Measurements from ENCODE around the gene ALOX15. TPM values are rescaled to one million over a fixed set of nuclear protein-coding genes. Genes with fewer than 3 reads are reported as not detected.

ALOX15 gene
- total and polyA plus RNA-seq, 9 of the 15 experiments (the other 6 are each of a cell fraction or from before 2014, with no cell fraction given), result not detected

DNA sequence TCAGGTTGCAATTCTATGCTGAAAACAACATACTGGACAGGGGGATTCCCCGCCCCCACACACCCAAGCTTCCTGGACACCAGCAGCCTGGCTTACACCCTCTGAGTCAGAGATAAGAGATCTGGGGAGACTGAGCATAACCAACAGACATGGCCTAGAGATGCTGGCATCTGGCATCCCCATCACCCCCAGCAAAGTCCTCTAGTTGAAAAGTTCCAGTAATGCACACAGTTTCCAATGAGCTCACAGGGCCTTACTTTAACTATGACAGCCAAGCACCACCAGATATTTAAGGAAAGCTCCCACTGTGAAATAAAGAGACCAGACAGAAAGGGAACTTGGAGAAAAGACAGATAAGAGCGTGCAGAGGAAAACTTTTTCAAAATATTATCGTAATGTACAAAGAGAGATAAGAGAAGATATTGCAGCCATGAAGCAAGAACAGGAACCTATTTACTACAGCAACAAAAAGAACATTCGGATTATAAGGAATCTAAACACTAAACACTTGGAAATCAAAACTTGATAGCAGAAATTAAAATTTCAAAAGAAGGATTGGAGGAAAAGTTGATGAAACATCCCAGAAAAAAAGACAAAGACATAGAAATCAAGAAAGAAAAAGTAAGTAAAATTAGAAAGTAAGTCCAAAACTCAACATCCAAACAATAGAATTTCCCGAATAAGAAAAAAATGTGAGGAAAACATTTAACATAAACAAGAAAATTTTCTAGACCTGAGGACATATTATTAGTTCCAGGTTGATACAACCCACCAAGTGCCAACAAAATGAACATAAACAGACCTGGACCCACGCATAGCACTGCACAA lies 17.2 kb upstream of the ALOX15 start (continued):
- TF ChIP-seq, protein P1, sequence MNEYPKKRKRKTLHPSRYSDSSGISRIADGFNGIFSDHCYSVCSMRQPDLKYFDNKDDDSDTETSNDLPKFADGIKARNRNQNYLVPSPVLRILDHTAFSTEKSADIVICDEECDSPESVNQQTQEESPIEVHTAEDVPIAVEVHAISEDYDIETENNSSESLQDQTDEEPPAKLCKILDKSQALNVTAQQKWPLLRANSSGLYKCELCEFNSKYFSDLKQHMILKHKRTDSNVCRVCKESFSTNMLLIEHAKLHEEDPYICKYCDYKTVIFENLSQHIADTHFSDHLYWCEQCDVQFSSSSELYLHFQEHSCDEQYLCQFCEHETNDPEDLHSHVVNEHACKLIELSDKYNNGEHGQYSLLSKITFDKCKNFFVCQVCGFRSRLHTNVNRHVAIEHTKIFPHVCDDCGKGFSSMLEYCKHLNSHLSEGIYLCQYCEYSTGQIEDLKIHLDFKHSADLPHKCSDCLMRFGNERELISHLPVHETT (CRISPR knock-in tag; conservative IDR thresholded peaks at IDR 0.05 in 1 of 2, IDR thresholded peaks at IDR 0.05 in 1 of 2), result peak in 1 of 2 experiments; percentile 39; a peak in 1 of 4 replicates
- no peak for TF ChIP-seq SMAD1 (IDR thresholded peaks at IDR 0.05; ENCODE audit: low read depth, low read length, partially characterized antibody)
- no peak for TF ChIP-seq MECOM (CRISPR knock-in tag; IDR thresholded peaks at IDR 0.05)
- TF ChIP-seq CXXC5 (CRISPR knock-in tag; IDR thresholded peaks at IDR 0.05), result peak; percentile 25; the same call in 1 of the 2 replicates
- no peak for TF ChIP-seq PHF21A (IDR thresholded peaks at IDR 0.05; ENCODE audit: borderline replicate concordance, low read depth)
- peak; percentile 30; the same call in 1 of the 2 replicates for TF ChIP-seq EP300 (IDR thresholded peaks at IDR 0.05; ENCODE audit: low read length)
- TF ChIP-seq ARID3B (CRISPR knock-in tag; IDR thresholded peaks at IDR 0.05; ENCODE audit: borderline replicate concordance), result no peak
- no peak for TF ChIP-seq SIN3A (IDR thresholded peaks at IDR 0.05; ENCODE audit: borderline replicate concordance in 2 of 2, control insufficient read depth in 1 of 2, low read depth in 2 of 2, low read length in 2 of 2)
- no peak for TF ChIP-seq ZBTB26 (CRISPR knock-in tag; IDR thresholded peaks at IDR 0.05)
- no peak for TF ChIP-seq USF2 (CRISPR knock-in tag; IDR thresholded peaks at IDR 0.05)
- peak; percentile 24 for TF ChIP-seq HDAC3 (IDR thresholded peaks at IDR 0.05; ENCODE audit: borderline replicate concordance, partially characterized antibody)
- no peak for TF ChIP-seq ELF2 (CRISPR knock-in tag; IDR thresholded peaks at IDR 0.05)
- peak; percentile 27; the same call in 1 of the 2 replicates for TF ChIP-seq GATA2 (CRISPR knock-in tag; IDR thresholded peaks at IDR 0.05)
- TF ChIP-seq PHB (CRISPR knock-in tag; IDR thresholded peaks at IDR 0.05), result no peak
- TF ChIP-seq BCLAF1 (IDR thresholded peaks at IDR 0.05; ENCODE audit: borderline replicate concordance in 1 of 2, control insufficient read depth in 1 of 2, low read depth in 2 of 2, low read length in 1 of 2), result no peak
- TF ChIP-seq FOXK2 (conservative IDR thresholded peaks at IDR 0.05 in 1 of 2, IDR thresholded peaks at IDR 0.05 in 1 of 2; ENCODE audit: low read depth in 2 of 2), result 0 out of 4 replicates have a peak, but pooled peaks of 1 of the 2 experiments have one; percentile 31
- no peak for TF ChIP-seq KAT2B (IDR thresholded peaks at IDR 0.05; ENCODE audit: low read depth, low read length)

Data from K562 (cell line).